Right forelimb (tissue), 1 donor: Measurements from ENCODE around the gene ASB4.
"Not testable (repeated sequence)": the region's sequence is repeated elsewhere in the genome, so short reads cannot be mapped to it uniquely, and the experiment has no call there.

Experiments used
- DNase-seq: peaks from one replicate; pipeline ENCODE4 v3.0.0-alpha.2; 2018

The ASB4 gene

DNA sequence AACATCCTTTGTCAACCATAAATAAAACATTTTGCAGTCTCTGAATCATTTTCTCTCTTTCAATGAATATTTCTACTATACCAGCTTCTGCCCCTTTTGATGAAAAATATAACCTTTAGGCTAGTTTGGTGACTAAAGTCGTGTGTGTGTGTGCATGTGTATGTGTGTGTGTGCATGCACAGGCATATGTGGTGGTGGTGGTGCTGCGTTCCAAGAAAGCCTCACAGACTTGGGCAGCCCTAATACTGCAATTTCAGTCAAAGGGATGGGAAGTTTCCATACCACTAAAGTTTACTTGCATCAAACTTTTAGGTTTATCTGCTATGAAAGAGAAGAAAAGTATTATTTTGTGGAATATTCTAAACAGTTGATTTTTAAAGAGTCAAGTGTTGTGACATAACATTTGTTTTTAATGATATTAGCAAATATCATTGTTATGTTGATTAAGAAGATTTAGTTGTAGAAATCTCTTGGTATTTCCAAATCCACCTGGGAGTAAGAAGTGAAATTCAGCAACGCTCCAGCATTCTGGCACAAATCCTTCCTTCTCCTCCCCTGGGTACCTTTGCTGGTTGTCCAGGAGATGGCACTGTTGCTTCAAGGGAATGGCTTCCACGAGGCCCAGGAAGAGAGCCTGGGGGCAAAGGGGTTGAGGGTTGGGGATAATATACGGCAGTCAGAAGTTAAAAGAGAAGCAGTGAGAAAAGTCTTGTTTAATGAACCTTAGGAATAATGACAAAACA lies 41.5 kb downstream of the ASB4 start:
- peak; percentile 57 for DNase-seq

DNA sequence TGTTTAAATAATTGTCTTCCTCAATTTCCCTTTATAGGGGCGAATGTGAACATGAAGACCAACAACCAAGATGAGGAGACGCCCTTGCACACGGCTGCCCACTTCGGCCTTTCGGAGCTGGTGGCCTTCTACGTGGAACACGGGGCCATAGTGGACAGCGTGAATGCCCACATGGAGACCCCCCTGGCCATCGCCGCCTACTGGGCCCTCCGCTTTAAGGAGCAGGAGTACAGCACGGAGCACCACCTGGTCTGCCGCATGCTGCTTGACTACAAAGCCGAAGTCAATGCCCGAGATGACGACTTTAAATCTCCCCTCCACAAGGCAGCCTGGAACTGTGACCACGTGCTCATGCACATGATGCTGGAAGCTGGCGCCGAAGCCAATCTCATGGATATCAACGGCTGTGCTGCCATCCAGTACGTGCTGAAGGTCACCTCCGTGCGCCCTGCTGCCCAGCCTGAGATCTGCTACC lies 42.1 kb downstream of the ASB4 start:
- DNase-seq: no peak

DNA sequence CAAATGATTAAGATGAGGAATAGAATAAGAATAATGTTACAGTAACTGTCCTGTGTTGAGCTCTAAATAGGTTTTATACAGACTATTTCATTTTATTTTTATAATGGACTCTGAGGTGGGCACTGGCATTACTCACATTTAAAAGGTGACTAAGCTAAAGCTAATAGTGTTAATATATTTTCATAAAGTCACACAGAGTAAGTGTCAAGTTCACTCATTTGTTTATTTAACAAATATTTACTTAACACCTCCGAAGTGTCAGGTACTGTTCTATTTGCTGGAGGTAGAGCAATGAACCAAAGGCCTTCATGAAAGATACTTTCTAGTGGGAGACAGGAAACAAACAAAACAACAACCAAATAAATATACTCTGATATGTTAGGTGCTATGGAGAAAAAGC lies 44.0 kb downstream of the ASB4 start:
- no peak for DNase-seq

DNA sequence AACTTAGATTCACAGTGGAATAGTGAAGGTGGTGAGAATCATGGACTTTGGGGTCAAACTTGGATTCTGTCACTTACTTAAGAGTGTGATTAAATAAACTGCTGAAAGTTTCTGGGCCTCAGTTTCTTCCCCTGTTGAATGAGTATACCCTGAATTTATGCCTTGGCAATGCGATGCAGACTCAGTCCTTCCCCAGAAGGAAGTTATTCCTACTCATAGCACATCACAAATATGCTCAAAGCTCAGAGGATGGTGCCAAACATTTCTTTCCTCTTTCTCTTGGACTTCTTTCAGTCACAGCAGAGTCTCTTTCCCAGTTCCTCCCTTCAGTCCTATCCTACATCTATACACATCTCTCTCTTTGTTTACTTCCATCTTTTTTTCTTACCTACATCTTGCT lies 45.1 kb downstream of the ASB4 start:
- DNase-seq: no peak

DNA sequence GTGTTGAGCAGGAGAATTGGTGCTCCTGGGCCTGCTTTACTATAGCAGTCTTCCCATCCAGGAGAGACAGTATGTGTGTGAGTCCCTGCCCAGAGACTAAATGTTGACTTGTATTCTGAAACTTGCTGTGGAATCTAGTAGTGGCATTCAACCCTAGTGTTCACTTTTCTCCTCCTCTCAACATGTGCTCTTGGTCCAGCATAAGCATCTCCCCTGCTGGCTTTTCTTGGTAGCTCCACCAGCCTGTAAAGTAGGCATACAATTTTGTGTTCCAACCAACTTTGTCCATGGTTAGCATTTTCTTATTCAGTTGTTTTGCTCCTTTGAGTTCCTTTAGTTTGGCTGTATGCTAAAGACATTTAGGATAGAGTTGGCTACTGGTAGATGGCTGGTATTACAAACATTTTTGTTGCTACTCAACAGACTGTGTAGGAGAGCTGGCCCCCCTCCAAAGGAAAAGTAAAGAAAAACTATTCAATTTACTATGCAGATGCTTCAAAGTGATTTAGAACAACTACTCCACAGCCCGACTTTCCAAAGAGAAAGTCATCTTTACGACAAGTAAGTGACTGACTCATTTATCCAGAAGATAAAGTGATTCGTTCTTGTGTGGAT lies 46.0 kb downstream of the ASB4 start:
- DNase-seq: no peak

DNA sequence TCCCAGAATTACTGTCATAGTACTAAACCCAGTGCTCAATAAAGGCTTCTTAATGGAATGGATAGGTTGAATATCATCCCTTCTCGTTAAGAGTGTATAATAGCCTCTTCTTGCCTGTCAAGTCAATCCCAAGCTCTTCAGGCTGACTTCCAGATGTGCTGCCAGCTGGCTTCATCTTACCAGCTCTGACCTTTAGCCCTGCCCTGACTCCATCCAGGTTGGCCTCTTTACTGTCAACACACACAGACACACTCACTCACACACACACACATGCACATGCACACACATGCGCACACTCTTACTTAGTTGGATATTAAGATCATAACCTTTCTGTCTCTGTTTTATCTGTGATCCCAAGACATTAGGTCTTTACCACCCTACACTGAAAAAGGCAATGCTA lies 49.1 kb downstream of the ASB4 start:
- no peak for DNase-seq

DNA sequence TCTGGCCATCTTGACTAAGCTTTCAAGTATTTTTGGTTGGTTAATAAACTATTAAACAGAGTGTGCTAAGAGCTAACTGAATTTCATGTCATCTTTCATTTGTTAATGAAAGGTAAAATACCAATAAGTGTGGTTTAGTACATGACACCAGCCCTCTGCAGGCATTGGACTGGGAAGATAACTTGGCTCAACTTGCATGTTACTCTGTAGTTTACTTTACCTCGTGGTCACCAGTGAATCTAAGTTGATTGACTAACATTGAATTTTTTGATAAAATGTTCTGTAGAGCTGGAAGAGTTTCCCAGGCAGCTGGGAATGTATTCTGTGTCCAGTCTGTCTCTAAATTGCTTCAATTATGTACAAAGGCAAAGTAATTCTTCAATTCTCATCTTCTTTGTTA lies 49.9 kb downstream of the ASB4 start:
- DNase-seq: no peak

DNA sequence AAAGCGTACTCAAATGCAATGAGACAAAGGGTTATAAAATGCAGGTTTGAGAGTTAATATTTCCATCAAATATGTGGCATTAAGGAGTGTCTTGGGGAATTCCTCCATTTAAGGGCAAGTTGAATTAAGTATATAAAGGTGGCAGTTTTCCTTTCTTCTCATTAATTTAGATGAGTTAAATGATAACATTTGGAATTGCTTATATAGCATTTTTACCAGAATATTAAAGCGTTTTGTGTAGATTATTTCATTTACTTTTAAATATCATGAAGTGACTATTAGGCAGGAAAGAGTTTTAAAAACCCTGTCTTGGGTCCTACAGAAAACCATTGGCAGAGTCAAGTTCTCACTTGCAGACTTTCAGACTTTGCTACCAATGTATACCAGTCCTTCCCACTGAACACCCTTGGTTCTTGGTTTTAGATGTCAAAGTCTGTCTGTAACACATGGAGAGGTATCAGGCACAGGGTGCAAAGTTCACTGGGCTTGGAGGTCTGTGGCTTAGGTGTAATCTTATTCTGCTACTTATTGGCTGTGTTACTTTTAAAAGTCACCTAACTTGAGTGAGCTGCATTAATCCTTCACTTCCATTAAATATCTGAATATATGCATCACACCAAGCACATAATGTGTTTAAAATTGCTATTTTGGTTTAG lies 51.0 kb downstream of the ASB4 start:
- no peak for DNase-seq

DNA sequence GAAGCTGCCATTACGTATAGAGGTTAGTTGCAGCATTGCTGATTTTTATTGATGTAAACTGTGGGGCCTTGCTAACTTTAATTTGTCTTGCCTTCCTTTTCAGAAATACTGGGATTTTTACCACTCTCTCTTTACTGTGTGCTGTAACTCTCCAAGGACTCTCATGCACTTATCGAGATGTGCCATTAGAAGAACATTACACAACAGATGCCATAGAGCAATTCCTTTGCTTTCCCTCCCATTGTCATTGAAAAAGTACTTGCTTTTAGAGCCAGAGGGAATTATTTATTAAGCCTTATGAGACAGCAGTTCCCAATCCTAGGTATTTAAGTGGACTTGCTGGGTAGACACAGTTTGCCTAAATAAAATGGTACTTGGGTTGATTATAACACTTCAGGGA lies 51.7 kb downstream of the ASB4 start:
- DNase-seq: no peak

DNA sequence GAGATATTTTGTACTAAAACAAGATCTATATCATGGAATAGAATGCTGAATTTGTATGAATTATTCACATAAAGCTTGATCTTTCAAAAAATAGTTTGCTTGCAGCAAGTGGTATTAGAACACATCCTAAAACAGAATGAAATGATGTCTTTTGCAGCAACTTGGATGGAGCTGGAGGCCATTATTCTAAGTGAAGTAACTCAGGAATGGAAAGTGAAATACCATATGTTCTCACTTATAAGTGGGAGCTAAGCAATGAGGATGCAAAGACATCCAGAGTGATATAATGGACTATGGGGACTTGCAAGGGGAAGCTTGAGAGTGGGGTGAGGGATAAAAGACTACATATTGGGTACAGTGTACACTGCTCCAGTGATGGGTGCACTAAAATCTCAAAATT lies 53.7 kb downstream of the ASB4 start:
- no peak for DNase-seq

DNA sequence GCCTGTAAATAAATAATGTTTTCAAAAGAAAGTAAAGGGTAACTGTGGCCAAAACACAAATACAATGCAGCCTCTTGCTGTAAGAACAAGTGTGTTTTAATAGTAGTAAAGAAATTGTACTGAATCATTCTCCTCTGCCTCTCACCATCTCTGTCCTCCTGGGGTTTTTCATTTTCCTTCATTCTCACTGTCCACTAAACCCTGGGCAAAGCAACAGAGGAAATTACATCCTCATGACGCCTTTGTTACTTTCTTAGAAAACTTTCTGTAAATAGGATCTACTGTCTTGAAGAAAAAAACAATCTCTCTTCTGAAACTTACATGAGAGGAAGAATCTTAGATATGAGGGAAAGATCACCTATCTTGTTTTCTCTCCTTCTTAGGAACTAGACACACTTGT lies 54.6 kb downstream of the ASB4 start:
- no peak for DNase-seq

DNA sequence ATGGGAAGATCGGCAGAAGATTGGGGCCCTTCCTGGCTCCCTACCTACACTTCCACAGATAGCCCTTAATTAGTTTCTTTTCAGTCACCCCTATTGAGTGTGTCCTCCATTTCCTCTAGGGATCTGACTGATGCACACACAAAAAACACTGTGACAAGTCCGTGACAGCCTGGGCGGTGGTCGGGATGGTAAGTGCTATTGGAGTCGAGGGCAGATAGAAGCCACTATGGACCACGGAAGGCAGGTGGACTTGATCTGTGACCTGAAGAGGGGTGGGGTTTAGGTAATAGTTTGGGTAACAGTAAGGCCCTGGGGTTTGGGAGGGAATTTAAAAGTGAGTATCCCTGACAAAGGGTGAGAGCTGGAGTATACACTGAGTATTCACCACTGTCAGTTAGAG lies 57.6 kb downstream of the ASB4 start:
- DNase-seq: no peak

DNA sequence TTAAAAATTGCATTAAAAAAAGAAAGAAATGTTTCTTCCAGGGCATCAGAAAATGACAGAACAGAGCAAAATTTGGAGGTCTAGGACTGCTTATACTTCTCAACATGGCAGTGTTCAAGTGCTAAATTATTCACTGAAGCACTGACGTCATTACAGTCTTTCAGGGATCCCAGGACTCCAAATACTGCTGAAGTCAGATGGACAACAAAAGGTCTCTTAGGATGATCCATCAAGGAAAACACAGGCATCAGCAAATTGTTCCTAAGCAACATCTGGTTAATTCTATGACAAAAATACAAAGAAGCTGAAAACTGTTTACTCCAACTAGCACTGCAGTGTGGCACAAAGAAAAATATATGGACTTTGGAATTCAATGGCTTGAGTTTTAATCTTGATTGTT lies 58.4 kb downstream of the ASB4 start:
- no peak for DNase-seq

DNA sequence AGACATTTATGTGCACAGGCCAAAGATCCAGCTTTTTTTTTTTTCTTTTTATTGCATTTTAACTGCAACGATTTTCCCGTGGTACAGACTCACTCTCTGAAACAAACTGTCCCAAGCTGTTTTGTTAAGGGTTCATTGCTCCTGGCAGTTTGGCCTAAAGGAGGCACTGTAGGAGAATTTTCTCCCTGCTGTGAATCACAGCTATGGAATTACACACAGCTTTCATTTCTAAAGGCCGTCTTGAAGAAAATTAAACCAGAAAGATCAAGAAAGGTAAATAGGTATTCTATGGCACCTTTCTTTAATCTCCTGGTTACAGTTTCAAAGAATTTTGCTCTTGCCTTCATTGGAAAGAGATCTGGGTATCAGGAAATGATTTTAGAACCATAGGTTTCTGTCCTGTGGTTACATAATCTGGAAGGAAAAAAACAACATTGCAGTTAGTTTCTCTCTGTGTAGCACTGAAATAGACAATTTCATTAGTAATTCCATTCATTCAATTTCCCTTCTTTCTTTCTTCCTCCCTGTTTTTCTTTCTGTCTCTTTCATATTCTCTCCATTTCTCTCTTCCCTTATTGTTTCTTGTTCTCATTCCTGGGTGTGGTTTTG lies 59.4 kb downstream of the ASB4 start:
- no peak for DNase-seq

DNA sequence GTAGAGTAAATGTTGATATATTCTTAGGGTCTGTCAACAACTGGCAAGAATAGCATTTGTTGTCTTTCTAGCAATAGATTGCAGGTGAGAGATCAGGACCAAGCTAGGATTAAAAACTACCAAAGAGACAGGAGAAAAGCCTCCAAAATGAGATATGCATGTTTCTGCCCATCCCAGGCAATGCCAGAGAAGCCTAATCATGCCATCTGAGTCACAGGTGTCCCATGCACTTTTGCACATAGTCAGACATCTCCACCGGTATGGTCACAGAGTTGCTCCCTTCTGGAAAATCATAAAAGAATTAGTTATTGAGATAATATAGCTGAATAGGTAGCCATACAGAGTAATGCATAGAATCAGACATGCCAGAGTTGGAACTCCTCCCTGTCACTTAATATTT lies 59.9 kb downstream of the ASB4 start:
- no peak for DNase-seq

DNA sequence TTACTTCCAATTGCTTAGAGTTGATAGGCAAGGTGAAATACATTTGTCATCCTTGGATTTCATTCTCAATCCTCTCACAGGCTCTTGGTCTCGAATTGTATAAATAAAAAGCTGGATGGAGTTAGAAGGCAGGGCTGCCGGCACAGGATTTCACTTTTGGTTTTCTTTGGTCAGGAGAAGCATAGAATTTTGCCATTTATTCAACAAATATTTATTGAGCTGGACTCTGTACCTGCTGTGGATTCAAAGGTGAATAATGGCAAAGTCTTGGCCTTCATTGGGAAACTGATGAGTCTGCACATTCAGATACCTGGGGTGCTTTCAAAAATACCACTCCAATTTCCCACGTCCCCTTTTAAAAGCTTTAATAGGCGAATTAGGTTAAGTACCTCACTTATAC lies 60.9 kb downstream of the ASB4 start:
- DNase-seq: no peak

DNA sequence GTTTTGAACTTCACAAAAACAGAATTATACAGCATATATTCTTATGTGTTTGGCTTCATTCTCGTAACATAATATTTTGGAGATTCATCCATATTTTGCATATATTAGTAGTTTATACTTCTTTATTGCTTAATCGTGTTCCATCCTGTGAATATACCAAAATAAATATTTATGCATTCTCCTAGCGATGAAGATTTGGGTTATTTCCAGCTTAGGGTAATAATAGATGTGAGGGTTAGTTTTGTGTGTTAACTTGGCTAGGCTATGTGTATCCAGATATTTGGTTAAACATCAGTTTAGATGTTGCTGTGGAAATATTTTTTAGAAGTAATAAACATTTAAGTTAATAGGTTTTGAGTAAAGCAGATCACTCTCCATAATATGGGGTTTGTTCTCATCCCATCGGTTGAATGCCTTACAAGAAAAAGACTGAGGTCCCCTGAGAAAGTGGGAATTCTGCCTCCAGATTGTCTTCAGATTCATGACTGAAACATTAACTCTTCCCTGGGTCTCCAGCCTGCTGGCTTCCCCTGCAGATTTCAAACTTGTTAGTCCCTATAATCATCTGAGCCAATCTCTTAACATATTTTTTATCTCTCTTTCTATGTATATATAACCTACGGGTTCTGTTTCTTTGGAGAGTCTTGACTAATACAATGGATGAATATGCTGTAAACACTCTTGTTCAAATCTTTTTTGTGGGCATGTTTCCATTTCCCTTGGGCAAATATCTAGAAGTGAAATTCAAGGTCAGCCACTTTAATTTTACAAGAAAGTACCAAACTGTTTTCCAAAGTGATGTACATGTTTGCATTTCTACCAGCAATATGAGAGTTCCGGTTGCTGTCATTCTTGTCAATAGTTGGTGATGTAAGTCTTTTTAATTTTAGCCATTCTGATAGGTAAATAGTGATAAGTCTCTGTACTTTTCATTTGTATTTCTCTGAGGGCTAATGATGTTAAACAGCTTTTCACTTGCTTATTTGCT lies 61.9 kb downstream of the ASB4 start:
- DNase-seq: no peak

DNA sequence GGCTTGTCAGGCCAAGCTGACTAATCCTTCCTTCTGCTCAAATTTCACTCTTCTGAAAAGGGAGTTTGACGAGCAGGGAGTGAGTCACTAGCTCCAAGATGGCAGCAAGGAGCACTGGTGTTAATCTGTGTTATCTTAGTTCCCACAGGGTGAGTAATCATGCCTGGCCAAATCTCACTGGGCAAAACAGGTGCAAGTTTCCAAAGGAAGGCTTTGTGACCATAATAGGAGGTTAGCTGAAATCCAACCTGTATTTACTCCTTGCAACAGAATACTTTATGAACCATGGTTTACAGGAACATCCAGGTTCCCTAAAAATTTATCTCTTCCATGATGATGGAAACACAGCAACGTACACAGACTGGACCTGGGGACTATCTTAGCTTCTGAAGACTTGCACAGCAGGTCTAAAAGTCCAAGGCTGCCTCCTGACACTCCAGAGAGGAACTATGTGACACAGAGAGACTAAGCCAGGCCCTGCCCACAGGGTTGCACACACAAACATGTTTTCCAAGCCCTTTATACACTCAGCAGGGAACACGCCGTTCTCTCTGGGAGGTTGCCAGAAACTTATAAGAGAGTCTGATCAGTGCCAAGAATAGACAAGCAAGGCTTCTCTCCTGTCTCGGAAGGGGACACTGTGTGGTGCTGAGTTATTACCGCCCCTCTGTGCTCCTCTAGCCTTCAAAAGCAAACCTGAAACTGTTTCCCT lies 64.2 kb downstream of the ASB4 start:
- DNase-seq: peak; percentile 76

DNA sequence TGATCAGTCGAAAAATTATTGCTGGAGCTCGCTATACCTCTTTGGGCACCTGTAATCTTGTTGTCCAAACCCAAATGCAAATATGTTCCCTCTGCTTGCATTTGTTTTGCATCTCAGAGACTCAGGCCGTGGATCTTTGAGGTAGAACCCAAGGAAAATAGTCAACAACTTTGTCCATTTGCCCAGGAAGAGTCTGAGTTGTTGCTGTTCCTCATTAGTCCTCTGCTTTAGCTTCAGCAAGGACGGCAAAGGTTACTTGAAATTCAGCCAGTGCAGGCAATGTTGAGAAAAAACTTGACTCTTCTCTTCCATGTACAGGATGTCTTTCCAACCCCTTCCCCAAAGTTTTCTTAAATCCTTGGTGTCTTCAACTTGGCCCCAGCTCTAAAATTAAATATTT lies 64.8 kb downstream of the ASB4 start:
- DNase-seq: no peak

DNA sequence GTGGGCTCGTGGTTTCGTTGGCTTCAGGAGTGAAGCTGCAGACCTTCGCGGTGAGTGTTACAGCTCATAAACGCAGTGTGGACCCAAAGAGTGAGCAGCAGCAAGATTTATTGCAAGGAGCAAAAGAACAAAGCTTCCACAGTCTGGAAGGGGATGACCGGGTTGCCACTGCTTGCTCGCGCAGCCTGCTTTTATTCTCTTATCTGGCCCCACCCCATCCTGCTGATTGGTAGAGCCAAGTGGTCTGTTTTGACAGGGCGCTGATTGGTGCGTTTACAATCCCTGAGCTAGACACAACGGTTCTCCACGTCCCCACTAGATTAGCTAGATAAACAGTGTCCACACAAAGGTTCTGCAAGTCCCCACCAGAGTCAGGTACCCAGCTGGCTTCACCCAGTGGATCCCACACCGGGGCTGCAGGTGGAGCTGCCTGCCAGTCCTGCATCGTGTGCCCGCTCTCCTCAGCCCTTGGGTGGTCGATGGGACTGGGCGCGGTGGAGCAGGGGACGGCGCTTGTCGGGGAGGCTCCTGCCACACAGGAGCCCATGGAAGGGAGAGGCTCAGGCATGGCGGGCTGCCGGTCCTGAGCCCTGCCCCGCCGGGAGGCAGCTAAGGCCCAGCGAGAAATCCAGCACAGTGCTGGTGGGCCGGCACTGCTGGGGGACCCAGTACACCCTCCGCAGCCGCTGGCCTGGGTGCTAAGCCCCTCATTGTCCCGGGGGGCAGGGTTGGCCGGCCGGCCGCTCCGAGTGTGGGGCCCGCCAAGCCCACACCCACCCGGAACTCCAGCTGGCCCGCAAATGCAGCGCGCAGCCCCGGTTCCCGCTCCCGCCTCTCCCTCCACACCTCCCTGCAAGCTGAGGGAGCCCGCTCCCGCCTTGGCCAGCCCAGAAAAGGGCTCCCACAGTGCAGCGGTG lies 66.5 kb downstream of the ASB4 start:
- DNase-seq: not testable (repeated sequence)

DNA sequence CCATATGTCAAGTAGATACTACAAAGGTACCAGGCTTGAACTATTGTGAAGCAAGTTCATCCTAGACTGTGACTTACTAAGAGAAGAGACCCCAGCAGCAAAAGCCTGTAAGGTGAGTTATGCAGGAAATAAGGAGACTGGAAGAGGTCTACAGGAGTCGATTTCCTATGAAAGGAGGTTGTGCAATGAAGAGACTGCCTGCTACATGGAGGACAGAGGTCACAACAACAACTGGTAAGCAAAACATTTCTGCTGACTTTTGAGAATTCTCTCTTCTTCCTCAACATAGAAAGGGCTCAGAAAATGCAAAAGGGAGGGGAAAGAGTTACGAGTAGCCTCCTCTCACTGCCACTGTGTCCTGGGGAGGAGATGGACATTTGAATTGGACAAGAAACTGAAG lies 68.2 kb downstream of the ASB4 start:
- DNase-seq: no peak
